Measurements from ENCODE around the gene SPRED2.

GRCh38 chr2:65379223-65379622 lies 53.2 kb downstream of the SPRED2 start:
- no peak for TF ChIP-seq POLR2AphosphoS5 (IDR thresholded peaks at IDR 0.05)
- TF ChIP-seq CTCF (IDR thresholded peaks at IDR 0.05), result no peak
- TF ChIP-seq EP300 (IDR thresholded peaks at IDR 0.05), result no peak

All from stomach (tissue), 4 donors.